GM21737 (cell line): Measurements from ENCODE around the gene FREM1.

Experiments used
- ATAC-seq: cut with Tn5 transposase; IDR thresholded peaks from one replicate; pipeline ENCODE4 v1.9.1; 2021; ENCODE audit warnings: mild to moderate bottlenecking, moderate library complexity; ENCODE audit not compliant: unreplicated experiment

Gene FREM1

DNA sequence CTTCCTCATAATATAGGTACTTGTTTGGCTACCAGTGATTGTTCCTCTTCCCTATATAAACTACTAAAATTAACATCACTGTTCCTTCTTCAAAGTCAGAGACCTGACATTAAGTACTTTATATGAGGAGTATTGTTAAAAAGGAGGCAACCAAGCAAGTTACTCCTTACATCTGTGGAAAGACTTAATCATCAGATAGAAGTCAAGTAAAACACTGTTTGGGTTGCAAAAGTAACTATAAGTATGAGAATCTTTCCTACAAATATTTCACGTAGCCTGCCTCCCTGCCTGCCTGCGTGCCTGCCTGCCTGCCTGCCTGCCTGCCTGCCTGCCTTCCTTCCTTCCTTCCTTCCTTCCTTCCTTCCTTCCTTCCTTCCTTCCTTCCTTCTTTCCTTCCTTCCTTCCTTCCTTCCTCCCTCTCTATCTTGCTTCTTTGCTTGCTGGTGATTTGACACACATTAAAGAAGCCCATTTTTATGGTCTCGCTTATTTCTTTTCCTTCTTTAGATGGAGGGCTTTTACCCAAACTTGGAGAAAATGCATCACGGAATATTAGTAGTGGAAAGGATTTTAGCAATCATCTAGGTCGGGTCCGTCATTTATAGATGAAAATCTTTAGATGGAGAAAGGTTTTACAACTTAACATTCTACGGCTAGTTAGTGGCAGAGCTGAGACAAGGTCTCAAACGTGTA is 190.9 kb downstream of the FREM1 start:
- no peak for ATAC-seq

DNA sequence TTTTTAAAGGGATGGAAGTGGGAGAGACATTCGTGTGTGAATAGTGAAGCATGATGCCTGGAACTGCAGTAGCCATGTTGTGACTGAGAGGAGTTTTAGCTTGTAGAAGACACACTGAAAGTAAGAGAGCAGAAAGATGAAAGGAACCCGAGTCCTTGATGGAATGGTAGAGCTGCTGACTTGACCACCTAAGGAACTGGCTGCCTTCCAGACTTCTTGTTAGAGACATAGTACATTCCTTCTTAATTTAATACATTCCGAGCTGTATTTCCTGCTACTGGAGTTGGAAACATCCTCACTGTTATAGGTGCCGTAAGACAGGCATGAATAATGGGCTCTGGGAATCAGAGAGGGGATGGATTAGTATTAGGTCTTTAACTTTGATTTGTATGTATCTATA is 195.1 kb downstream of the FREM1 start:
- no peak for ATAC-seq

DNA sequence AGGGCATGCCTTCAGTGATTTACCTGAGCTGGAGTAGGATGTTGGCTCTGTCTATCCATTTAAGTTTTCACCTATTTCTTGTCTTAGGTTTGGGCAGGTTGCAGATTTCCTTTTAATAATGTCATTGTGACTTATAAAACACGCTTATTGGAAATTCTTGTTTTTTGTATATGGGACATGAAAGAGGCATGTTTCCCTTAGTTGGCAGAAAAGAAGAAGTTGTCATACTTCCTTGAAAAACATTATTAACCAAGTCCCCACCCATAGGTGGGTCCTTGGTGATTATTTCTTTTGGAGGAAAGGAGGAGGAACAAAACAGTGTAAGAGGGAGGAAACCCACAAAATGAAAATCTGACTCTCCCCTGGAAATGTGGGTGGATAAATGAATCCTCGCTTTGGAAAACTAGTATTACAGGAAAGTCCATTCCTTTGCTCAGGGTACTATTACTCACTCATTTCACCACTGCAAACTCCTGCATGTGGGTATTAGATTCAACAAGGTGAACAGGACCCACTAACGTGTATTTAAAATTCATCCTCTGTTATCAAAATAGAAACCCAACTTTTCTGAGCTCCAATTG is 197.0 kb downstream of the FREM1 start:
- ATAC-seq: no peak

DNA sequence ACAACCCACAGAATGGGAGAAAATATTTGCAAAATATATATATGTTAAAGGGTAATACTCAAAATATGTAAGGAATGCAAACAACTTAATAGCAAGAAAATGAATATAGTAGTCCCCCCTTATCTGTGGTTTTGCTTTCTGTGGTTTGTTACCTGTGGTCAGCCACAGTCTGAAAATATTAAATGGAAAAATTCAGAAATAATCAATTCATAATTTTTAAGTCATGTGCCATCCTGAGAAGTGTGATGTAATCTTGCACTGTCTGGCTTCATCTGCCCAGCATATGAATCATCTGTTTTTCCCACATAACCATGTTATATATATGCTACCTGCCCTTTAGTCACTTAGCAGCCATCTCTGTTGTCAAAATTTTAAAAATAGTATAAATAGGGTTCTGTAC is 199.4 kb downstream of the FREM1 start:
- ATAC-seq: no peak

DNA sequence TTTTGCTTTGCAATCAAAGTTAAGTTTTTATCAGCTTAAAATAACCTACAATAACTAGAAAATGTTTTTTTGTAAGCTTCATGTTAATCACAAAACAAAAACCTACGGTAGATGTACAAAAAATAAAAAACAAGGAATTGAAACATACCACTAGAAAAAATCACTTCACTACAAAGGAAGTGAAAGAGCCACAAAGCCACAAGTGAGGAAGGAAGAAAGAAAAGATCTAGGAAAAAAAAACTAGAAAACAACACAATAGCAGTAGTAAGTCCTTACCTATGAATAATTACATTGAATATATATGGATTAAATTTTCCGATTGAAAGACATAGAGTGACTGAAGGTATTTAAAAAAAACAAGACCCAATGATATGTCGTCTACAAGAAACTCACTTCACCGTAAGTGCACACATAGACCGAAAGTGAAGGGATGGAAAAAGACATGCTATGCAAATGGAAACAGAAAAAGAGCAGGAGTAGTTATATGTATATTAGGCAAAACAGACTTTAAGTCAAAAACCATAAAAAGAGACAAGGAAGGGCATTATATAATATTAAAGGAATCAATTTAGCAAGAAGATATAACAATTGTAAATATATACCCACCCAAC is 203.6 kb downstream of the FREM1 start:
- ATAC-seq: peak; percentile 58

DNA sequence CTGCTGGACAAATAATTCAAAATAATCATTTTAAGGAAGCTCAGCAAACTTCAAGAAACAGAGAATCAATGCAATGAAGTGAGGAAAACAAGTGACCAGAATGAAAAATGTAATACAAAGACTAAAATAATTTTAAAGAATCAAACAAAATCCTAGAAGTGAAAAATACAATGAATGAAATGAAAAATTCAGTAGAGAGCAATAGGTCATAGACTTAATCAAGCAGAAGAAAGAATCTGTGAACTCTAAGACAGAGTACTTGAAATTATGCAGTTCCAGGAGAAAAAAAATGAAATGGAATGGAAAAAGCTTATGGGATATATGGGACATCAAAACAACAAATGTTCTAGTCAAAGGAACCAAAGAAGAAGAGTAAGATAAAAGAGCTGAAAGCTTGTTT is 205.1 kb downstream of the FREM1 start:
- ATAC-seq: no peak

DNA sequence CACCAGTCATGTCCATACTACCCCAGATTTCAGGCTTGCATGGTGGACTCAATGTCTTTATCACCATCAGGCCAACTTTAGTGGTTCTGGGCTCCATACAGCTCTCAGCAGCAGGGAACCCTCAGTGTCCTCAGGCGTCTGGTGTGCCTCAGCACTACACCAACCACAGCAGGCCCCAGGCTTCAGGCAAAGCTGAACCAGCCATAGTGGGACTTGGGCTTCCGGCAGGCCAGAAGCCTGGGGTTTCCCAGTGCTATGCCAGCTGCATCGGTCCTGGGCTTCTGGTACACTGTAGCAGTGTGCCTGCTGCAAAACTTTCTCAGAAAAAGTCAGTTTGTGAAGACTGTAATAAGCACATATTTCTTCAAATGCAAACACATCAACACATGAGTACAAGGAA is 205.9 kb downstream of the FREM1 start:
- no peak for ATAC-seq

DNA sequence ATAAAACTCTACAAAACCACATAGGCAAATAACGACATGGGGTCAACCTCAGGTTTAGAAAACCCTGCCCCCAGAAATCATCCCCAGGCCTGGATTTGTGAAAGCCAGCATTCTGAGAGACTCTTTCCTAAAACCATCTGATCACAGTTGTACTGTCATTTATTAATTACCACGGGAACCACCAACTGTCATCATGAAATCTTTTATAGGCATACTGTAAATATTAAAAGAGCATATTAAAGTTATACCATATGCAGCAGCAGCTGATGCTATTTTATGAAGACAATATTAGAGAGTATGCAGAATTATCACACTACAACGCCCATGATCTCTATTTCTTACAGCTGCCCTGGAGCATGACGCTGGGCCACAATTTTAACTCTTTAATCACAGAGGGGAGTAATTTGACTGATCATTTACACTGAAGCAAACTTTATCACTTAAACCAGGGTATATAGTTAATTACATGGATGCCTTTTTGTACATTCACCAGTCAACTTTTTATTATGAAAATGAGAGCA is 208.0 kb downstream of the FREM1 start:
- ATAC-seq: no peak

DNA sequence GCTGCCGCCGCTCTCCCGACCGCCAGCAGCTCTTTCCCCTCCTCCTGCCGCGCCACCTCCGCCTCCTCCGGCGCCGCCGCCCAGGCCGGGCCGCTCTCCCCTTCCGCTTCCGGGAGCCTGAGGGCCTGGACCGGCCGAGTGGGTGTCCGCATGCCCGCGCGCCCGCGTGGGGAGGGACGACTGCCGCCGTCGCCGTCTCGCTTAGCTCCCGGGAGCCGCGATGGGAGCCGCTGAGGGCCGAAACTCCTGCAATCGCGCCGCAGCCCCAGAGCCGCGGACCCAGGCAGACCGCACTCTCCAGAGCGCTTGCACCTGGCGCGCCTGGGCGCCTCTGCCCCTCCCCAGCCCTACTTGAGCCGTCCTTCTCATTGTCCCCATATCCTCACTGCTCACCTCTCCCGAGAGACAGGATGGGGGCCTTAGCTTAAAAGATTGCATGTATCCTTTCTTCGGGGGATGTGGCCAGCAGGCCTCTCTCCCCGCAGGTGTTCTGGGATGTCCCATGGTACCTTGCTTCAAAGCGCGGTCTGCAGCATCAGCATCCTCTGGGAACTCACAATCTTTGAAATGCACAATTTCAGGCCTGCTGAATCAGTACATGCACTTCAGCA is 216.9 kb downstream of the FREM1 start, which contains the start of gene ZDHHC21:
ZDHHC21 (minus strand) TSS at position 182 of the 611 bp plus-strand sequence. CDS start 19,092 bp downstream, outside the sequence.
- ATAC-seq: peak; percentile 77

DNA sequence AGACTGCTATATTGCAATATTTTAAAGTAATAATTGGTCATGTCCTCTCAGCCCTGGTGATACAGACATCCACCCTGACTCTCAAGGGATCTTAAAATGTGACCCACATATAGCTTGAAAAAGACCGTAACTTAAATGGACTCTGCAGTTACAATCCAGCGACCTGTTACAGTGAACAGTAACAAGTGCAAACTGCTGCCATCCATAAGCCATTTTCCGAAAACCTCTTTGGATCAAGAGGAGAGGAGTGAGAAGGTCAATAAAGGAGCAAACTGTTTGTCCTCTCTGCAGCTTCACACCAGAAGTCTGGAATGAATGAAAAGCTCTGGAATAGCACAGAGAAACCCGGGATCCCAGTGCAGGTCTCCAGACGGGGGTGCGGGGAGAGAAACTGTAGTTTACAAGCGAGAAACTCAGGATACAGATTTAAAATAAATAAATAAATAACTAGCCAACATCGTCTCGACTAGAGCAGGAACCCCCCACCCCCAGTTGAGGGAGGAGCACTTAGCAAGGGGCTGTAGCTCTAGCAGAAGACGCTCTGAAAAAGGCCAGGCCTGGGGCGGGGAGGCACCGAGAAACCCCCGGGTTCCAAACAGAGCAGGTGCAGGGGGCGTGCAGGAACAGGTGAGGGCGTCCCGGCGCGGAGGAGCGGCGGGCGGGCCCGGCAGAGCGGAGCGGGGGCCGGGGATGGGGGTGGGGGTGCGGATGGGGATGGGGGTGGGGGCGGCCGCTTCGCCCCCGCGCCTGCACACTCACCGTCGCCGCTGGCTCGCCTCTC is 217.6 kb downstream of the FREM1 start:
- peak; percentile 50 for ATAC-seq

DNA sequence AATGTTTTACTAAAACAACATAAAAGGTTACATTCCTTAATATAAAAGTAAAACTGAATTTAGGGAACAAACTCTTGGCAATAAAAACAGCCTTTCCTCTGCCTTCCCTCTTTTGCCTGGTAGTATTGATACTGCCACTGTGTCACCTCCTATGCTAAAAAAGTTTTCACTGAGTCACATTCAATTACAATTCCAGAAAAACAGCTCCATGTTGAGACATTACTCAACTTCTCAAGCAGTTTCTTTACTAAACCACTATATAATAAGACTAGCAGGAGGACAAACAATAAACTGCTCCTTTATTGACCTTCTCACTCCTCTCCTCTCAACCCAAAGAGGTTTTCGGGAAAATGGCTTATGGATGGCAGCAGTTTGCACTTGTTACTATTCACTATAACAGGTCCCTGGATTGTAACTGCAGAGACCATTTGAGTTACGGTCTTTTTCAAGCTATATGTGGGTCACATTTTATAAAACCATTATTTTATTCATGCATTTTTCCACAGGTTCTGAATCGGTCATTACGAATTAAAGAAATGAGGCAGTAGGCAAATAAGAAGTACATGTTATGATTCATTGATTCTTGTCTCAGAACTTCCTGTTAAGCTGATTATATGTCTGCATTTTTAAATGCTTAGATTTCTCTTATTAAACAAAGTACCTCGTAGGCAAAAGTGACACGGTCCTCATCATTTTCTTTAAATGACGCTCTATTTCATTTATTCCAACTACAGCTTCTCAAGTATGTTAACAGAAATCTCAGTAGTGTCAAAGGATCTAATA is 219.1 kb downstream of the FREM1 start:
- ATAC-seq: no peak

DNA sequence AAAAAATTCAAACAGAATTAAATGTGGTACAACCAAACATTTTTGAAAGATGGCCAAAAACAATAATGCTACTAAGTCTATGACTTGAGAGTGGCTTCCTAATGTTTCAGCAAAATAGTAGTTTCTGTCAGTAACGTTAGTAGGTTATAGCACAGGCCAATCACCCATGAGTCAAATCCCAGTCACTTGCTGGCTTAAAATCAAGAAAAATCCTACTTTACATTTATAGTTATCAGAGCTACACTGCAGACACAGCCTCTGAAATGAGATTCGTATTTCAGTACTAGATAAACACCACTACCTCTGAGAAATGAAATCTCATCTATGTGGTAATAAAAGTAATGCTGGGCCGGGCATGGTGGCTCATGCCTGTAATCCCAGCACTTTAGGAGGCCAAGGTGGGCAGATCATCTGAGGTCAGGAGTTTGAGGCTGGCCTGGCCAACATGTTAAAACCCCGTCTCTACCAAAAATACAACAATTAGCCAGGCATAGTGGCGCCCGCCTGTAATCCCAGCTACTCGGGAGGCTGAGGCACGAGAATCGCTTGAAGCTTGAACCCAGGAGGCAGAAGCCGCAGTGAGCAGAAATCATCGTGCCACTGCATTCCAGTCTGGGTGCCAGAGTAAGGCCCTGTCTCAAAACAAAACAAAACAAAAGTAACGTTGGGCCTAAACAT is 223.0 kb downstream of the FREM1 start:
- ATAC-seq: no peak

DNA sequence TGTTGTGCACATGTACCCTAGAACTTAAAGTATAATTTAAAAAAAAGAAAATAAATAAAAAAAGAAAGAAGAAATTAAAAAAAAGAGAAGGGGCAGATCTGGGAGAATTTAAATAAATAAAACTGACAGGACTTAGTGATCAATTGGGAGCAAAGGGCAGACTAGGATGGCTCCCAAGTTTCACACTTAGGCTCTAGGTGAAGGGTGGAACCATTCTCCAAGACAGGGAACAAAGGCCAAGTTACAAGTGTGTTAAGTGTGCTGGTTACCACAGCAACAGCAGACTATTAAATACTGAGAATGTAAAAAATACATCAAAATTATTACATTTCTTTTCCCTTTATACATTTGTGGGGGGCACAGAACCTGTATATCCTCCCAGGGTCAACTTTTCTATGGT is 224.1 kb downstream of the FREM1 start:
- ATAC-seq: no peak
